Measurements from ENCODE around the gene MTCL1.

The MTCL1 gene

GRCh38 chr18:8834881-8835280 is 129.5 kb downstream of the MTCL1 start:
- H3K9ac ChIP-seq (ENCODE audit: low read length): no peak overlapping the region
- H4K12ac ChIP-seq (ENCODE audit: low read depth, low read length): no peak overlapping the region
- no peak overlapping the region for H3K4me3 ChIP-seq (ENCODE audit: low read depth, low read length)
- H2BK120ac ChIP-seq (ENCODE audit: insufficient read depth, low read length, poor library complexity): no peak overlapping the region
- no peaks in the 10 kb centered on the region for H3K36me3 ChIP-seq (ENCODE audit: control insufficient read depth in 1 of 2, insufficient read depth in 2 of 2, low read length in 2 of 2)
- no peak for DNase-seq
- no peaks in the 10 kb centered on the region for H3K9me3 ChIP-seq (ENCODE audit: insufficient read depth, low read depth, low read length)
- no peak overlapping the region for H3K4ac ChIP-seq (ENCODE audit: low read depth, low read length)
- no peak overlapping the region for H3K4me2 ChIP-seq (ENCODE audit: low read length)
- H3K79me1 ChIP-seq (ENCODE audit: low read length): no peaks in the 10 kb centered on the region
- H2AK5ac ChIP-seq (ENCODE audit: low read length): no peak overlapping the region
- H3K23ac ChIP-seq (ENCODE audit: low read length): no peak overlapping the region
- no peaks in the 10 kb centered on the region for H3K4me1 ChIP-seq (ENCODE audit: control insufficient read depth in 1 of 2, insufficient read depth in 2 of 2, low read length in 2 of 2)
- no peak overlapping the region for H4K8ac ChIP-seq (ENCODE audit: low read depth, low read length)
- H2BK12ac ChIP-seq (ENCODE audit: low read length): no peak overlapping the region
- H3K18ac ChIP-seq (ENCODE audit: low read length): no peak overlapping the region
- H4K91ac ChIP-seq (ENCODE audit: low read depth, low read length): no peak overlapping the region
- H3K27ac ChIP-seq (ENCODE audit: low read depth, low read length): no peak overlapping the region
- no peak overlapping the region for H2AFZ ChIP-seq (ENCODE audit: insufficient read depth, low read length, poor library complexity)
- no peaks in the 10 kb centered on the region for H3K79me2 ChIP-seq (ENCODE audit: control insufficient read depth, insufficient read depth, low read length, poor library complexity)
- WGBS (ENCODE audit: extremely low coverage, insufficient coverage, insufficient read length): no CpG with 5 or more reads among the region's 6 CpGs
- H2BK5ac ChIP-seq (ENCODE audit: low read depth, low read length, poor library complexity): no peak overlapping the region
- no peaks in the 10 kb centered on the region for H3K27me3 ChIP-seq (ENCODE audit: insufficient read depth, low read length)
- no peak overlapping the region for H3K14ac ChIP-seq (ENCODE audit: low read length)

GRCh38 chr18:8835521-8835953 is 130.2 kb downstream of the MTCL1 start:
- Histone ChIP-seq H4K12ac (ENCODE audit: low read depth, low read length) (no peak overlapping the region), H3K9ac (ENCODE audit: low read length) (no peak overlapping the region), H2BK120ac (ENCODE audit: insufficient read depth, low read length, poor library complexity) (no peak overlapping the region), H2AK5ac (ENCODE audit: low read length) (no peak overlapping the region), H3K18ac (ENCODE audit: low read length) (no peak overlapping the region), H4K8ac (ENCODE audit: low read depth, low read length) (no peak overlapping the region), H3K14ac (ENCODE audit: low read length) (no peak overlapping the region), H3K23ac (ENCODE audit: low read length) (no peak overlapping the region), H3K4me1 (ENCODE audit: control insufficient read depth in 1 of 2, insufficient read depth in 2 of 2, low read length in 2 of 2) (no peaks in the 10 kb centered on the region), H3K4me3 (ENCODE audit: low read depth, low read length) (no peak overlapping the region), H3K79me2 (ENCODE audit: control insufficient read depth, insufficient read depth, low read length, poor library complexity) (no peaks in the 10 kb centered on the region), H2BK5ac (ENCODE audit: low read depth, low read length, poor library complexity) (no peak overlapping the region), H2AFZ (ENCODE audit: insufficient read depth, low read length, poor library complexity) (no peak overlapping the region), H2BK12ac (ENCODE audit: low read length) (no peak overlapping the region), H3K4ac (ENCODE audit: low read depth, low read length) (no peak overlapping the region), H3K79me1 (ENCODE audit: low read length) (no peaks in the 10 kb centered on the region), H3K9me3 (ENCODE audit: insufficient read depth, low read depth, low read length) (no peaks in the 10 kb centered on the region), H3K36me3 (ENCODE audit: control insufficient read depth in 1 of 2, insufficient read depth in 2 of 2, low read length in 2 of 2) (no peaks in the 10 kb centered on the region), H4K91ac (ENCODE audit: low read depth, low read length) (no peak overlapping the region), H3K27me3 (ENCODE audit: insufficient read depth, low read length) (no peaks in the 10 kb centered on the region), H3K27ac (ENCODE audit: low read depth, low read length) (no peak overlapping the region), H3K4me2 (ENCODE audit: low read length) (no peak overlapping the region)
- DNase-seq: no peak
- WGBS (ENCODE audit: extremely low coverage, insufficient coverage, insufficient read length): no CpG with 5 or more reads among the region's 3 CpGs

DNA sequence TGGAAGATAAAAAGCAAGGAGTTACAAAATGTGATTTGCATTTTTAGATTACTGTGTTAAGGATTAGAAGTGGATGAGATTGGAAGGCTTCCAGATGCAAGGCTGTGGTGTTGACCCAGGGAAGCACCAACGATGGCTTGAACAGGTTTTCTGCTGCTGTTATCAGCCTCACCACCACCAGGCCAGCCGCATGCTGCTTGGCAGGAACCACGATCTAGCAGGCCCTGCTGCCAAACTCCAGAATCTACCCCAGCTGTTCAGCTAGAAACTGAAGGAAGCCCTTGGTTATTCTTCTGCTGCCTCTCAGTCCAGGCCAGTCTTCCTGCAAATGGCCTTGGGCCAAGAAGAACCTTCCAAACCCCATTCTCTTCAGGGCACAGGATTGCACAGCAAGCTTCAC is 133.9 kb downstream of the MTCL1 start:
- H3K9me3 ChIP-seq (ENCODE audit: insufficient read depth, low read depth, low read length): no peaks in the 10 kb centered on the region
- H3K18ac ChIP-seq (ENCODE audit: low read length): no peak overlapping the region
- no peak overlapping the region for H4K12ac ChIP-seq (ENCODE audit: low read depth, low read length)
- no peak for DNase-seq
- H2BK120ac ChIP-seq (ENCODE audit: insufficient read depth, low read length, poor library complexity): no peak overlapping the region
- no peak overlapping the region for H3K23ac ChIP-seq (ENCODE audit: low read length)
- H3K4me2 ChIP-seq (ENCODE audit: low read length): no peak overlapping the region
- no CpG with 5 or more reads among the region's 3 CpGs for WGBS (ENCODE audit: extremely low coverage, insufficient coverage, insufficient read length)
- no peak overlapping the region for H3K14ac ChIP-seq (ENCODE audit: low read length)
- H3K4me3 ChIP-seq (ENCODE audit: low read depth, low read length): no peak overlapping the region
- no peak overlapping the region for H4K91ac ChIP-seq (ENCODE audit: low read depth, low read length)
- H3K36me3 ChIP-seq (ENCODE audit: control insufficient read depth in 1 of 2, insufficient read depth in 2 of 2, low read length in 2 of 2): no peaks in the 10 kb centered on the region
- no peak overlapping the region for H3K27ac ChIP-seq (ENCODE audit: low read depth, low read length)
- no peak overlapping the region for H4K8ac ChIP-seq (ENCODE audit: low read depth, low read length)
- H3K4ac ChIP-seq (ENCODE audit: low read depth, low read length): no peak overlapping the region
- H2AFZ ChIP-seq (ENCODE audit: insufficient read depth, low read length, poor library complexity): no peak overlapping the region
- H3K9ac ChIP-seq (ENCODE audit: low read length): no peak overlapping the region
- no peaks in the 10 kb centered on the region for H3K79me2 ChIP-seq (ENCODE audit: control insufficient read depth, insufficient read depth, low read length, poor library complexity)
- no peak overlapping the region for H2BK12ac ChIP-seq (ENCODE audit: low read length)
- no peaks in the 10 kb centered on the region for H3K27me3 ChIP-seq (ENCODE audit: insufficient read depth, low read length)
- H3K4me1 ChIP-seq (ENCODE audit: control insufficient read depth in 1 of 2, insufficient read depth in 2 of 2, low read length in 2 of 2): no peaks in the 10 kb centered on the region
- no peaks in the 10 kb centered on the region for H3K79me1 ChIP-seq (ENCODE audit: low read length)
- no peak overlapping the region for H2AK5ac ChIP-seq (ENCODE audit: low read length)
- no peak overlapping the region for H2BK5ac ChIP-seq (ENCODE audit: low read depth, low read length, poor library complexity)

DNA sequence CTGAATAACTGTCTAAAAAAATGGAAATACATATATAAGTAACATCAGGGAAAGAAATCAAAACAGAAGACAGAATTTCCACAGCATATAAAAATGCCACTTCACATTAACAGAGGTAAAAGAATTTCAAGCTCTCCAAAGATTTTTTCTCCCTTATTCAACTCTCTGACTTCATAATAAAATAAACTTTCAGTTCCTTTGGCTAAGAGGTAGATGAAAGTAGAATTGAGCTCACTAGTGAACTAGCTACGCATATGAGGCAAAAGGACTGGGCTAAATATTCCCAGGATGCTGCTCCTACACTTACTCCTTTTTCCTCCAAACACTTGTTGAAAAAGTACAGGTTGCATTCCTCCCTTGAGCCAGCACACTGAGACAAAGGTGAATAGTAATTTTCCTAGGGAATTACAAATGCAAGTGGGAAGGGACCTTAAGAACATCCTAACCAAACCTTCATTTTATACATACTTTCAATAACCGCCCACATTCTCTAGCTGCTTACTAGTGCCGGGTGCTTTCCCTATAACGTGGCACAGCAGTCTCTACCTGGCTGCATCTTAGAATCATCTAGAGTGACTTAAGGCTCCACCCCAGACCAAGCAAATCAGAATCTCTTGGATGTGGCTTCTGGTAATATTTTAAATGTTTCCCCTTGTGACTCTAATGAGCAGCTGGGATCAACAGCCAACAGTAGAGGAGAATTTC is 136.6 kb downstream of the MTCL1 start:
- DNase-seq: peak; percentile 84 to 93
- H3K79me2 ChIP-seq (ENCODE audit: control insufficient read depth, insufficient read depth, low read length, poor library complexity): no peaks in the 10 kb centered on the region

More for the DNA sequence above, 136.6 kb downstream of the MTCL1 start:
- Histone ChIP-seq H4K12ac (ENCODE audit: low read depth, low read length) (no peak overlapping the region), H3K36me3 (ENCODE audit: control insufficient read depth in 1 of 2, insufficient read depth in 2 of 2, low read length in 2 of 2) (no peaks in the 10 kb centered on the region), H3K4me1 (ENCODE audit: control insufficient read depth in 1 of 2, insufficient read depth in 2 of 2, low read length in 2 of 2) (no peaks in the 10 kb centered on the region), H3K9me3 (ENCODE audit: insufficient read depth, low read depth, low read length) (no peaks in the 10 kb centered on the region), H3K4me3 (ENCODE audit: low read depth, low read length) (no peak overlapping the region), H3K9ac (ENCODE audit: low read length) (no peak overlapping the region), H3K18ac (ENCODE audit: low read length) (no peak overlapping the region), H3K14ac (ENCODE audit: low read length) (no peak overlapping the region), H2AK5ac (ENCODE audit: low read length) (no peak overlapping the region), H2AFZ (ENCODE audit: insufficient read depth, low read length, poor library complexity) (no peak overlapping the region), H3K27ac (ENCODE audit: low read depth, low read length) (no peak overlapping the region), H3K27me3 (ENCODE audit: insufficient read depth, low read length) (no peaks in the 10 kb centered on the region), H3K79me1 (ENCODE audit: low read length) (no peaks in the 10 kb centered on the region), H2BK5ac (ENCODE audit: low read depth, low read length, poor library complexity) (no peak overlapping the region), H2BK120ac (ENCODE audit: insufficient read depth, low read length, poor library complexity) (no peak overlapping the region), H3K4ac (ENCODE audit: low read depth, low read length) (no peak overlapping the region), H3K4me2 (ENCODE audit: low read length) (no peak overlapping the region), H2BK12ac (ENCODE audit: low read length) (no peak overlapping the region), H4K8ac (ENCODE audit: low read depth, low read length) (no peak overlapping the region), H4K91ac (ENCODE audit: low read depth, low read length) (no peak overlapping the region), H3K23ac (ENCODE audit: low read length) (no peak overlapping the region)
- WGBS (ENCODE audit: extremely low coverage, insufficient coverage, insufficient read length): no CpG with 5 or more reads among the region's 4 CpGs

All from trophoblast cell (in vitro differentiated cells and primary cell).